Skeletal muscle satellite cell (primary cell): ENCODE data around the gene ACOT13.
"Not testable (repeated sequence)": the region's sequence is repeated elsewhere in the genome, so short reads cannot be mapped to it uniquely, and the experiment has no call there.

ENCODE experiments used
- H3K27me3 ChIP-seq: 2 replicates; pipeline ENCODE4 v1.7.0; 2013; ENCODE audit warnings: low read length; ENCODE audit not compliant: control insufficient read depth, insufficient read depth
- H3K36me3 ChIP-seq: 2 replicates; pipeline ENCODE4 v1.7.0; 2013; ENCODE audit warnings: mild to moderate bottlenecking, control low read depth, low read length; ENCODE audit not compliant: insufficient read depth
- H3K4me1 ChIP-seq: 2 replicates; pipeline ENCODE4 v1.7.0; 2013; ENCODE audit warnings: low read length; ENCODE audit not compliant: control insufficient read depth, insufficient read depth
- H3K4me2 ChIP-seq: 2 replicates; pipeline ENCODE4 v1.7.0; 2013; ENCODE audit warnings: mild to moderate bottlenecking, low read length
- H3K4me3 ChIP-seq: 2 replicates; pipeline ENCODE4 v1.7.0; 2013; ENCODE audit warnings: low read length
- H3K9ac ChIP-seq: 2 replicates; pipeline ENCODE4 v1.7.0; 2013; ENCODE audit warnings: mild to moderate bottlenecking, low read depth, low read length, moderate library complexity
- H3K9me3 ChIP-seq: replicated peaks from 2 replicates; pipeline ENCODE4 v1.7.0; 2013; ENCODE audit warnings: mild to moderate bottlenecking, control low read depth, low read length

ACOT13 gene

DNA sequence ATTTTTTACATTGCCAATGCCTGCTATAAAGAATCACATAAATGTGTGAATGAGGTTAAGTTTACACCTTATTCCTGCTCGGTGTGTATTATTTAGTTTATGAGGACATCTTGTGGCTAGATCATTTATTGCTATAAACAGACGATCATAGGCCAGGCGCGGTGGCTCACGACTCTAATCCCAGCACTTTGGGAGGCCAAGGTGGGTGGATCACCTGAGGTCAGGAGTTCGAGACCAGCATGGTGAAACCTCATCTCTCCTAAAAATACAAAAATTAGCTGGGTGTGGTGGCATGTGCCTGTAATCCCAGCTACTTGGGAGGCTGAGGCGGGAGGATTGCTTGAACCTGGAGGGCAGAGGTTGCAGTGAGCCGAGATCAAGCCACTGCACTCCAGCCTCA, 28.8 kb downstream of the ACOT13 start:
- not testable (repeated sequence) for H3K9ac ChIP-seq, H3K4me3 ChIP-seq, H3K4me2 ChIP-seq, H3K27me3 ChIP-seq, H3K4me1 ChIP-seq, H3K36me3 ChIP-seq, H3K9me3 ChIP-seq

- Histone ChIP-seq H3K9me3 (no peaks in the 10 kb centered on the region), H3K36me3 (no peaks in the 10 kb centered on the region), H3K4me2 (no peak overlapping the region), H3K9ac (no peak overlapping the region), H3K4me3 (no peak overlapping the region), H3K4me1 (no peaks in the 10 kb centered on the region), H3K27me3 (no peaks in the 10 kb centered on the region)
Measured at GRCh38 chr6:24696097-24696496, 29.2 kb downstream of the ACOT13 start.

- H3K36me3 ChIP-seq, result peaks cover 27% of the 10 kb centered on the region
- H3K4me3 ChIP-seq, result no peak overlapping the region
- no peaks in the 10 kb centered on the region for H3K4me1 ChIP-seq
- H3K9me3 ChIP-seq, result no peaks in the 10 kb centered on the region
- no peaks in the 10 kb centered on the region for H3K27me3 ChIP-seq
- no peak overlapping the region for H3K4me2 ChIP-seq
- no peak overlapping the region for H3K9ac ChIP-seq
Measured at GRCh38 chr6:24699521-24700359, 32.9 kb downstream of the ACOT13 start.

- H3K4me1 ChIP-seq, result no peaks in the 10 kb centered on the region
- H3K4me2 ChIP-seq, result no peak overlapping the region
- H3K9me3 ChIP-seq, result no peaks in the 10 kb centered on the region
- H3K36me3 ChIP-seq, result peaks cover 56% of the 10 kb centered on the region
- H3K9ac ChIP-seq, result no peak overlapping the region
- no peaks in the 10 kb centered on the region for H3K27me3 ChIP-seq
- no peak overlapping the region for H3K4me3 ChIP-seq
Measured at GRCh38 chr6:24702720-24703282, 35.9 kb downstream of the ACOT13 start.

- H3K9me3 ChIP-seq, result no peaks in the 10 kb centered on the region
- no peak overlapping the region for H3K4me3 ChIP-seq
- H3K9ac ChIP-seq, result no peak overlapping the region
- H3K36me3 ChIP-seq, result peaks cover 73% of the 10 kb centered on the region
- H3K27me3 ChIP-seq, result no peaks in the 10 kb centered on the region
- H3K4me2 ChIP-seq, result no peak overlapping the region
- H3K4me1 ChIP-seq, result no peaks in the 10 kb centered on the region
Measured at GRCh38 chr6:24704468-24704867, 37.6 kb downstream of the ACOT13 start.

DNA sequence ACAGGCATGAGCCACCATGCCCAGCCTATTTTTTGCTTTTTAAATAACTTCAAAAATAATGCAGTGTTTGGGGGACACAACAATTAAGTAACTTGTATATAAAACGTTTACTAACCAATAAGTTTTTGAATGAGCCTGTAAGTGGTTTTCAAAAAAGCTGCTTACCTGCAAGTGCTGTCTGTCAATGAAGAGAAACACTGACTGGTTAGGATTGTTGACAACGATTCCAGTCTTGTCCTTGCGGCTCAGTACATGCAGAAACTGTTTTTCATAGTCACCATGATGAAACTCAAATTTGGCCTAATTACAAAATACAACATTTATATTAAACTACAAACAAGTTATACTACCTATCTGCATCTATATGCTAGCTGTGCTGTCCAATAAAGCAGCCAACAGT, 41.7 kb downstream of the ACOT13 start:
- no peak overlapping the region for H3K4me3 ChIP-seq
- no peaks in the 10 kb centered on the region for H3K9me3 ChIP-seq
- no peaks in the 10 kb centered on the region for H3K27me3 ChIP-seq
- H3K4me2 ChIP-seq, result no peak overlapping the region
- H3K4me1 ChIP-seq, result no peaks in the 10 kb centered on the region
- H3K9ac ChIP-seq, result no peak overlapping the region
- H3K36me3 ChIP-seq, result peaks cover 95% of the 10 kb centered on the region

DNA sequence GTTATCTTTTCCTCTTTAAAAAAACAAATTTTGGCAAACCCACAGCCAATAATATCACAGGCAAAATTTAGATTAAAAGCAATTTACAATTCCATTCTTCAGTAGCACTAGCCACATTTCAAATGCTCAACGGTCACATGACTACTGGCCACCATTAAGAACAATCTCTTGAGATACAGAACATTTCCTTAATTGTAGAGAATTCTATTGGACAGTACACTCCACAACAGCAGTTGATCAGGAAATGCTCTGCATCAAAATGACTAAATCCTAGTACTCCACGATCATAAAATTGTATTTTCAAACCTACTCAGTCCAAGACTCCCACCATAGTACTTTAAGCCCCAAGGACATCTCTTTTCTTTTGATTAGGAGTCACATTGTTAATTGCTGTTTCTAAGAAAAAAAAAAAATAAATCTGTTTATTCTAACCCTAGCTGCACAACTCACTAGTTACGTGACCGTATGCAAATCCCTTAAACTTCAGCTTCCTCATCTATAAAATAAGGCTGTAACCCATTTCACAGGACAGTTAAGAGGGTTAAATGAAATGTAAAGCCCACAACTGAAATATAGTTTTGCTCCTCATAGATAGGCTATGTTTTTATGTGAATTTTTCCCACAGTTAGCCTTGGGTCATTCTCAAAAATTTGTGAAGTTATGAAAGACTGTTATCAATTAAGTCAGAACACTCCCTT, 42.3 kb downstream of the ACOT13 start:
- H3K4me3 ChIP-seq, result no peak overlapping the region
- H3K9ac ChIP-seq, result no peak overlapping the region
- no peaks in the 10 kb centered on the region for H3K9me3 ChIP-seq
- no peak overlapping the region for H3K4me2 ChIP-seq
- no peaks in the 10 kb centered on the region for H3K27me3 ChIP-seq
- peaks cover 4% of the 10 kb centered on the region for H3K4me1 ChIP-seq
- peaks cover 95% of the 10 kb centered on the region for H3K36me3 ChIP-seq

DNA sequence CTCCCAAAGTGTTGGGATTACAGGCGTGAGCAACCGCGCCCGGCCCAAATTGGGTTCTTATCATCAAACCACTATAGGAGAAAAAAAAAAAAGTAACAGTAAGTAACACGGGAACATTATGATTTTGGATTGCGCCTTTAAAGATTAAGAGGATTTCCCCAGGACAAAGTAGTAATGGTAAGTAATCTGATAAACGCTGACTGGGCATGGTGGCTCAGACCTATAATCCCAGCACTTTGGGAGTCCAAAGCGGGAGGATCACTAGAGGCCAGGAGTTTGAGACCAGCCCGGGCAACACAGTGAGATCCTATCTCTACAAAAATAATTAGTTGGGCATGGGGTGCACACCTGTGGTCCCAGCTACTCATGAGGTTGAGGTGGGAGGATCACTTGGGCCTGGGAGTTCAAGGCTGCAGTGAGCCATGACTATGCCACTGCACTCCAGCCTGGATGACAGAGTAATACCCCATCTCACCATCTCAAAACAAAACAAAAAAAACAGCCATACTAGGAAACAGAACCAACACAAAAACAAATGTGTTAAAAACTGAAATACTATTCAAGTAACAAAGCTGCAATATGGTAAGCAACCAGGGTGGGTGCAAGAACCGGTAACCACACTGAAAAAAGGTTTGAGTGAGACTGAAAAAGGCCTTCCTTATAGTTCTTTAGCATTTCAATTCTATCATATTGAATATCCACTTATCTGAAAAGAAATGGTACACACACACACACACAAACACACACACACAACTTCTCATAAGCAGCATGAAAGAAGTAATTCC, 43.8 kb downstream of the ACOT13 start:
- Histone ChIP-seq H3K4me1 (peaks cover 5% of the 10 kb centered on the region), H3K27me3 (no peaks in the 10 kb centered on the region), H3K9ac (no peak overlapping the region), H3K4me3 (no peak overlapping the region), H3K36me3 (peaks cover 95% of the 10 kb centered on the region), H3K9me3 (no peaks in the 10 kb centered on the region), H3K4me2 (no peak overlapping the region)

GRCh38 chr6:24716602-24717148, 49.8 kb downstream of the ACOT13 start:
- not testable (repeated sequence) for H3K9me3 ChIP-seq, H3K27me3 ChIP-seq
- Histone ChIP-seq H3K4me3 (peak overlapping the region; percentile 98), H3K4me2 (peak overlapping the region; percentile 80), H3K4me1 (peaks cover 23% of the 10 kb centered on the region), H3K9ac (peak overlapping the region; percentile 100), H3K36me3 (peaks cover 77% of the 10 kb centered on the region)

DNA sequence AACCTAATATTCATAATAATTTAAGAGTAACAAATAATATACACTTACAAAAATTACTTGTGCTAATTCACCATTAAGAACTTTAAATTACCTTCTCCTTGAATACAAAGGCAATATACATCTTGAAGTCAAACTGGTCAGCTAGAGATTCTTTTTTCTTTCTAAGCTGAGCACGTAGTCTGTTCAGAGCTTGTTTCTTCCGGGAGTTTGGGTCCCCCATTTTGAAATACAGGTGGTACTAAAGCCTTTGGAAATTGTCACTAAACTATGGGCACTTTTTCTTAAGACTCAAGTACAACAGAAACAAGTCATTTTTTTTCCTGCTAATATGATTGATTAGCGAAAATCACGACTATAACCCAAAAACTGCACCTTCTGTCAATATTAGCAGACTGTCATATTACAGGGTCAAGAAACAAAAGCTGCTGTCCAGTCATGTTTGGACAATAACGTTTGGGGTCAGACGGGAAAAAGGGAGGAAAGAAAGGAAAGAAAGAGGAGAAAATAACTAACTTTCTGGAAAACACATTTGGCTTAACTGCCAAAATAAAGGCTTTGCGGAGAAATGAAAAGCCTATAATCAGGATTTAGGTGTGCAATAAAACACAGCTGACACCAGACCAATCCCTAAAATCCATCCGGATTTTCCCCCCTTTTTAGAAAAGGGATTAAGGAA, 51.7 kb downstream of the ACOT13 start:
- H3K36me3 ChIP-seq, result peaks cover 58% of the 10 kb centered on the region
- no peaks in the 10 kb centered on the region for H3K9me3 ChIP-seq
- no peaks in the 10 kb centered on the region for H3K27me3 ChIP-seq
- H3K4me3 ChIP-seq, result peak overlapping the region; percentile 98
- H3K9ac ChIP-seq, result peak overlapping the region; percentile 100
- H3K4me2 ChIP-seq, result peak overlapping the region; percentile 80
- peaks cover 28% of the 10 kb centered on the region for H3K4me1 ChIP-seq
